8988T (cell line): ENCODE measurements around the gene HSPA4.

Experiments
- DNase-seq: peaks from one replicate; pipeline ENCODE4 v3.0.0; 2011

The HSPA4 gene

DNA sequence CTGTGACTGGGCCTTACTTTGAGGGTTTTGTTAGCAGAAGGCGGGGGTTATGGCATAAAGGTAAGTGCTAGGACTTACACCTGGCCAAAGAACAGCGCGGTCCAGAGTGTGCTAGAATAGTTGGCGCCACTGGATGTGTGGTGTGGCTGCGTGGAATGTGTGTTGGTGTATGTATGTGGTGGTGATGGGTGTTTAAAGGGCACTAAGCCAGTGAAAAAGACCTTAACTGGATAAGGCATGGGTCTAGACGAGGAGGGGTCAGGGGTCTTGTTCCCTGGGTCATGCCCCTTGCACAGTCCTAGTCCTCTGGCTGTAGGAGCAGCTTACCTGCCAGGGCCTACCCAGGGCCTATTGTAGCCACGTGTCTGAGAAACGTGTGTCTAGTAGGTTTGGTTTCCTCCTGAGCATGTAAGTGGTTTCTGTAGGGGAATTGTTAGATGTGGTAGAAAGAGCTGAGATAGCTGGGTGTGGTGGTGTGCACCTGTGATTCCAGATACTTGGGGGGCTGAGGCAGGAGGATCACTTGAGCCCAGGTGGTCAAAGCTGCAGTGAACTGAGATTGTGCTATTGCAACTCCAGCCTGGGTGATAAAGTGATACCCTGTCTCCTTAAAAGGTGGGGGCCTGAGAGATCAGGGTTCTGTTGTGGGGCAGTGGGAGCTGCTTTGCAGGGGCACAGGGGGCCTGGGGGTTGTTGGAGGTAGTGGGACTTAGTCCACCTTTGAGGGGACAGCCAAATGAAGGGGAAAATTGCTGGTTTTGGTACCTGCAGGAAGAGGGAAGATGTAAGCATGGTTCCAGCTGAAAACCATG is 55.2 kb downstream of the HSPA4 start:
- no peak for DNase-seq

- DNase-seq, result no peak
Measured at GRCh38 chr5:133108481-133108921, 56.7 kb downstream of the HSPA4 start.

DNA sequence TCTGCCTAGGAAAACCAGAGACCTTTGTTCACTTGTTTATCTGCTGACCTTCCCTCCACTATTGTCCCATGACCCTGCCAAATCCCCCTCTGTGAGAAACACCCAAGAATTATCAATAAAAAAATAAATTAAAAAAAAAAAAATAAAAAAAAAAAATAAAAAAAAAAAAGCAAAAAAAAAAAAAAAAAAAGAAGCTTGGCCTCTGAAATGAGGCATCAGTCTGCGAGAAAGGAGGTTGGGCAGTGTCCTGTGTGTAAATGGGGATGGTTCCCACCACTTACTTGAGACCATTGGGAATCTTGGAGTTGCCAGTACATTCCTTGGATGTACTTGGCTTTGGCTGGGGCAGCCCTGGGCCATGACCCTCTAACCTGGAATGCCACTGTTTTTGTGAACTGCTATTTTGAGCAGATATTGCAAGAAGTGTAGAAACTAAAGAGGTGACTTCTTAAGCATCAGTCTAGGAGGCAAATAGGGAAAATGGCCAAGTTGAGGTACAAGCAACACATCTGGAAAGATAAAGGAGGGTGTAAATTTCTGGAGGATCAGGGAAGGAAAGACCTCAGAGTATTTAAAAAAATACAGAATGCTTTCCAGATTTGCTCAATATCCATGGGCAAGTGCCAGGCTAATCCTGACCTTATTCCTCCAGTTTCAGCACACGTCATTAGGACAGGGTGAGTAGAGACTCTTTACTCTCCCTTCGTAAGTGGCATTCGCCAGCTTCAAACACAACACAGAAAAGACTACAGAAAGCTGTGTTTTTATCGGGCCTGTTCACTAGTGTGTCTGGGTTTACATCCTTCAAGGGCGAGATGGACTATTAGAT is 58.1 kb downstream of the HSPA4 start:
- no peak for DNase-seq

DNA sequence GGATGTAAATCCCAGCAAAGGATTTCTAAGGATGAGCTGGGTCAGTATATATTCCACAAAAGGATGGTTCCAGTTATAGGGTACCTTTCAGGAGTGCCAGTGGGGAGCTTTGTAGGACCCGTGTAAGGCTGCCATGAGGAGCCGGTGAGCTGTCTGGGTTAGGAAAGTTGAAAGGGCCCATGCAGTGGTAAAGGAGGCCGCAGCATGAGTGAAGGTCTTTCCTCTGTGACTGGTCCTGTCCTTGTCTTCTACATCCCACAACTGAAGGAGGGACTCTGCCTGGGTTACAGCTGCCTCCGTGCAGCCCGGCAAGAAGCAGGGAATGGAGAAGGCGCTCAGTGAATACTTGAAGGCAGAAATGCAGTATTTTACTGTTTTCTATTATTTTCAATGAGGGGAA is 58.9 kb downstream of the HSPA4 start:
- no peak for DNase-seq

DNA sequence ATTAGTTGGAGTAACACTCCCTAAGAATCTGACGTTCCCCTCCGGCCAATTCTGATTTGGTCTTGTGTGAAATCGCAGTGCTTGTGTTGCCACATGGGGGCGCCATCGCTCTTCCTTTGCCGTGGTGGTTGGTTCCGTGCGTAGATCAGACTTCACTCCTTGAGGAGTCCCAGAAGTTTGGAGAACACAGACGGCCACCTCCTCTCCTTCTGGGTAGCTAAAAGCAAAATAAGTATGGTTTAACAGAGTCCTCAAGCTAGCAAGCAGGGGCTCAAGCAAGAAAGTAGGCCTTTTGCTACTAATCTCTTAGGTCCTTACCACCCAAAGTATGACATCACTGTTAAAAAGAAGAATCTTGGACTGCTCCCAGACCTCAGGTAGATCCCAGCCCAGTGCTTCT is 59.5 kb downstream of the HSPA4 start:
- peak; percentile 78 for DNase-seq

GRCh38 chr5:133112026-133112660 is 60.3 kb downstream of the HSPA4 start:
- no peak for DNase-seq

- no peak for DNase-seq
Measured at GRCh38 chr5:133113331-133114061, 61.7 kb downstream of the HSPA4 start.

DNA sequence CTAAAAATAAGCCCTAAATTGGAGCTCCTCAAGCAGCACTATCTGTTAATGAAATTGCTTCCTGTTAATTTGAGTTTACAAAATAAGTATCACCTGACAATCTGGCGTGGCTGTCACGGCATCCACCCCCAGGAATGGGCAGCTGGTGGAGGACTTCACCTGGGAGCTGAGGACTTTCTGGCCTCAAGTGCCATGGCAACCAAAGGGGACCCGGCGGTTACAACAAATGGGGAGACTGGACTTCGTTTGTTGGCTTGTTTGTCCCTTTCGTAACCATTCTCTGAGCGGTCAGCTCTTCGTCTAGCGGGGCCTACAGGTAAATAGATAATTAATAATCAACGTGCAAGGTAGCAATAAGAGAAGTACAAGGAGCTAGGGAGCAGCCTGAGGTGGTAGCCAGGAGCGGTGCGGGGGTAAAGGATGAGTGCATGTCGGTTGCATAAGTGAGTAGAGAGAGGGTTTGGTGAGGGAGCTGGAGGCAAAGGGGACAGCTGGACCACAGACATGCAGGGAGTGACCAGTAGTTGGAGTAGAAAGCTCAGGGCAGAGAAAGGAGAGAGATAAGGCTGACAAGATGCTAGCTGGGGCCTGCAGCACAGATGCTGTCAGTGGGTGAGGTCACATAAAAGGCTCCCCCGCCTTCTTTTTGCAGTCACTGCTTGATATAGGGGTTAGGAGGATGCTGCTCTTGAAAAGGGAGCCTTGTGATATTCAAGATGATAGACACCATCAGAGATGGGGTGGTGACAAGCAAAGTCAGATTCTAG is 62.5 kb downstream of the HSPA4 start:
- DNase-seq, result no peak

GRCh38 chr5:133114933-133115310 is 63.1 kb downstream of the HSPA4 start:
- DNase-seq, result no peak

GRCh38 chr5:133116601-133117000 is 64.8 kb downstream of the HSPA4 start:
- DNase-seq, result no peak

- no peak for DNase-seq
Measured at GRCh38 chr5:133117166-133117911, 65.5 kb downstream of the HSPA4 start.

GRCh38 chr5:133117912-133118445 is 66.2 kb downstream of the HSPA4 start:
- no peak for DNase-seq

GRCh38 chr5:133118741-133119140 is 66.9 kb downstream of the HSPA4 start:
- DNase-seq, result no peak

- no peak for DNase-seq
Measured at GRCh38 chr5:133119233-133119711, 67.5 kb downstream of the HSPA4 start.

DNA sequence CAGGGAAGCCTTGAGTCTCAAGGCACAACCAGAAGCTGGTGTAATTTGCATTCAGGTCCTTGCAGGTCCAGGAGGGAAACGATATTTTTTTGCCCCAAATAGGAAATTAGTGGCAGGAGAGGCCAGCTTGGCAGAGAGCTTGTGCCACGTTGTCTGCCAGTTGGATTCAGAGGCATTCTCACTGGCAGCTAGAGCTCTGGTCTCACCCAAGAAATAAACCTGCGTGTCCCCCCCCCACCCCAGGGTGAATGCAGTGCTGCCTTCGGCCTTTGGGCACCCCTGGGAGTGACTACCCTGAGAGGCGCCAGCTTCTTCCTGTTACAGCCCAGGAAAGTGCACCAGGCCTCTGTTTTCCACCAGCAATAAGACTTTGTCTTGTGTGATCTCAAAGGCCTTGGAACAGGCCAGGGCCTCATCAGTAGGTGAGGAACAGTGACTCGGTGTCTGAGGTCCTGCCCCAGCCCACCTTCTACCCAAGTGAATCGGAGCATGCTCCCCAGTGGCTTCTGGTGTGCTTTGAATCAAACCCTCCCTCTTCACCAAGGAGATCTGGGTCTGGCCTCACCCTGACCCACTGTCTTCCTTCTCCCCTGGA is 68.4 kb downstream of the HSPA4 start:
- no peak for DNase-seq

DNA sequence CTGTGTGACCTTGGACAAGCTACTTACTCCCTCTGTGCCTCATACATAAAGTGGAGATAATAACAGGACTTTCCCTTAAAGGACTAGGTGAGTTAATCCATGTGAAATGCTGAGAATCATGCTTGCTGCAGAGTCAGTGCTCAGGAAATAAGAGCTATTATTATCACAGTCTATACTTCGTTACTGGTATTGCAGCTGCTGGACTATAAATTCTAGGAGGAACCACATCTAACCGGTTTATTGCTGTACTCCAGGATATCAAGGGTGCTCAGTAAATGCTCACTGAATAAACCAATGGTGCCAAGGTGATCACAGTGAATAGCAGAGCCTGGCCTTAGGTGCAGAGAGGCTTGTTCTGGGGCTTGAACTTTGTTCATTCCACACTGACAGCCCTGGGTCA is 69.3 kb downstream of the HSPA4 start:
- DNase-seq, result no peak

GRCh38 chr5:133121611-133122150 is 69.9 kb downstream of the HSPA4 start:
- DNase-seq, result no peak

GRCh38 chr5:133122711-133123110 is 70.9 kb downstream of the HSPA4 start:
- DNase-seq, result no peak

DNA sequence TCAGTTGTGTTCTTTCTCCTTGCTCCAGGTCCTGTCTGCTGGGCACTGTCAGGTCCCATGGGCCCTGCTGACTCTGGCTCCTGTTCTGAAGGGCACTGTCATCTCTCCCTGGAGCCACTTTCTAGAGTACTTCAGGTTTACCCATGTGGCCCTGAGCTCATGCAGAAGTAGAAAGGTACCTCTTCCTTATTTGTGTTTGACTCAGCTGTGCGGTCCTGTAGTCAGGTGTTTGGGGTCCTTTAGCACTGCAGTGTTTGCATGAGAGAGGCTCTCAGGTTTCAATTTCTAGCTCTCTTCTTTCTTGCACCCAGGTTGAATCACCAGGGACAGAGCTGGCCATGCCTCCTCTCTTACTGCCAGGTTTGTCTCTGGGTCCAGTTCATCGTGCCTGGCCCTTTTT is 71.5 kb downstream of the HSPA4 start:
- no peak for DNase-seq

GRCh38 chr5:133124891-133125290 is 73.1 kb downstream of the HSPA4 start:
- no peak for DNase-seq
